GM21447 (cell line): ENCODE results near the gene ASCL5.
"Not testable (repeated sequence)": the region's sequence is repeated elsewhere in the genome, so short reads cannot be mapped to it uniquely, and the experiment has no call there.

Source experiments
- ATAC-seq: cut with Tn5 transposase; IDR thresholded peaks from one replicate; pipeline ENCODE4 v1.9.1; 2021; ENCODE audit not compliant: unreplicated experiment

ASCL5 gene

DNA sequence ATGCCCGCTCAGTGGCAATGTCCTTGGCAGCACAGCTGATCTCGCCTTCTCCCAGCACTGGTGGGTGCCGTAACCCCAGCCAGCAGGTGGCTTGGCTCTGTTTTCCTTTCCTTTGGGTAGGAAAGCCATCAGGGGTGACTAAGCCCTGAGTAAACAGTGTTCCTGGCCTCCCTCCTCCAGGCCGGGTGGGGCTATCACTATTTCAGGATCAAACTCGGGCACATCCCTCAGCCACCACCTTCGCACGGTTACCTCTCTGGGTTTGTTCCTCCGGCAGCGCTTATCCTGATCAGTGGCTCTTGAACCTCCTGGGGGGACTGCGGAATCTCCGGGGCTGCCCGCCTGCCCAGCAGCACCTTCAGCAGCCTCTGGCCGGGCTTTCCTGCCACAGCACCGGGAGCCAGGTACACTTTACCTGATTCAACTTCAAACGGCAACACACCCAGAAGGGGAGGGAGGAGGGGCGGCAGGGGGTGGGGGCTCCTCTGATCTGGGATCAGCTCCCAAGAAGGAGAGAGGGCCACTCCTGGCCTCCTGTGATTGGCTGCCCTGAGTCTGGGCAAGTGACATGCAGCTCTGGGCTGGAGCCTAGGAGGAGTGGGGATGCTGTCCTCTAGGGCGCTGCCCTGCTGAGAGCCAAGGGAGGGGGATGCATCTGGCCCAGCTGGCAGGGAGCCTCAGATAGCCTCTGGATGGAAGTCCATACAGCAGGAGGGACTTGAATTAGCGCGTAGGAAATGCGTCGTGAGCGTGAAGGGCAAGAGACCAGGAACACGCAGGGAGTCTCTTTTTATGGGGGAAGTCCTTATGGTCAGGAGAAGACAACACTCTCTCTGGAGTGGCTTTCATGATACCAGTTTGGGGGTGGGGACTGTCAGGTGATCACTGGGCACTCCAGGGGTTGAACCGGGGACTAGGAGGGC lies at the start of gene ASCL5:
TSS of gene ASCL5 (minus strand) at position 353 of the 923 bp plus-strand sequence. CDS start 11,812 bp downstream, outside the sequence.
- no peak for ATAC-seq

- ATAC-seq, result no peak
Observed at GRCh38 chr1:201175820-201176500, 49.0 kb upstream of the ASCL5 start.

DNA sequence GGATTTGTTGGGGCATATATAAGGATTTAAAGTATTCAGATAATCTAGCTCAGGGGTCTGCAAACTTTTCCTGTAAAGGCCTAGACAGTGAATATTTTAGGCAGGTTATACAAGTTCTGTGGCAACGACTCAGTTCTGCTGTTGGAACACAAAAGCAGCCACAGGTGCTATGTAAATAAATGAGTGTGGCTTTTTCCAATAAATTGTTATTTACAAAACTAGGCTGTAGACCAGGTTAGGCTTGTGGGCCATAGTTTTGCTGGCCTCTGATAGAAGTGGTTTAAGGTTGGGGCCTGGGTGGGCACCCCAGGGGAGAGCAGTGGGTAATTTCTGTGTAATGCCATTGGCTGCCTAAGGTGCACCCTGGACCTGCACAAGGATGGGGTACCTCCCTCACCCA lies 46.8 kb upstream of the ASCL5 start:
- ATAC-seq, result no peak

GRCh38 chr1:201172999-201173610 lies 46.1 kb upstream of the ASCL5 start:
- no peak for ATAC-seq

DNA sequence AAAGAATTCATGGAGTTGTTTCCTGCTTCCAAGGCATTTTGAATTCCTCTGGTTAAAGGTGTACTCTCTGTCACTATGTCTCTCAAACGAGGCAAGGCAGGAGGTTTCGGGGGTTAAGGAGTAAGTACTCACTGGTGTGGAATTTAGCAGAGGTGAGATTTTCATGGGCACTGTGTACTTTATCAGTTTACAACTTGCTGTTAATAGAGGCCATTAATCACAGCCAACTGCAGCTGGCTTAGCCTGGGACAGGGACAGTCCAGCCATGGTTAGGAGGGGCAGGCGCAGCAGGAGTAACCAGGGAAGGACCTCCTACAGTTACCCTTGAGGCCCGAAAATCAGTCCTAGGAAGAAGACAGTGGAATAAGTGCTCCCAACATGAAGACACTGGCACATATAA lies 45.3 kb upstream of the ASCL5 start:
- no peak for ATAC-seq

DNA sequence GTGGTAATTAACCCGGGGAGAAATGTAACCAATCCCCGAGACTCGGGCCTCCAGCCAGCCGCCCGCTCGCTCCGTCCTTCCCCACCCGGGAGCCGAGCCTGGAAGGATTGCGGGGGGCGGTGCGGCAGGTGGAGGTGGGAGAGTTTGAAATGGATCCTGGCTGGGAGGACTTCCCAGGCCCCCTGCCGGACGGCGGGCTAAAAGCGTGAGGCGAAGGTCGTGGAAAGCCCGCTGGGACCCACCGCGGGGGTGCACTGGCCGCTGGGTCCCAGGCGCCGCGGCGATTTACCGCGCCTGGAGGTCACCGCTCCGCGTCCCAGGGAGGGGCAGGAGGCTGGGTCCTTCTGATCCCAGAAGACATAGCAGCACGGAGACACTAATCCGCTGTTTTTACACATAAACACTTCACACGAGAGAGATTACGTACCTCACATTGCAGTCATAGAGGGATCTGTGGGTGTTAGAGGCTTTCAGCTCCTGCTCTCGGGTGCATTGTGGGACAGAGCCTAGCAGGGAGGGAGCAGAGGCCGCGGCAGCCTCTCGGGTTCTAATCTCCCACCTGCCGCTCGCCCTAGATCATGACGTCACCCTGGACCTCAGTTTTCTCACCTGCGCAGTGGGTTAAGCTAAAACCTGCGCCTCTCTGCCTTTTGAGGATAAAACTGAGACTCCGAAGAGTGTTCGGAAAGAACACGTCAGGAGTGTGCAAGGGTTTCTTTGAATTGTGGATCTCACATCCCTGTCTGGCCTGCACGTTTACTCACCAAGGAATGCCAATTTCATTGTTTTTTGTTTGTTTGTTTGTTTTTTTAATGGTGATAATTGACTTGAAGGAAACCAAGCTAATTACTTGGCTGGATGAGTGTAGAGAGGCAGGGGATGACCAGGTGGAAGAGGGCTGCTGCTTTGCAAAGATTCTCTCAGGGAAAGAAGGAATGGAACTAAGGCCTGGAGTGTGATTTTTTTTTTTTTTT lies 44.4 kb upstream of the ASCL5 start:
- peak; percentile 30 for ATAC-seq

- ATAC-seq, result peak; percentile 96
Observed at GRCh38 chr1:201170533-201171062, 43.6 kb upstream of the ASCL5 start.

DNA sequence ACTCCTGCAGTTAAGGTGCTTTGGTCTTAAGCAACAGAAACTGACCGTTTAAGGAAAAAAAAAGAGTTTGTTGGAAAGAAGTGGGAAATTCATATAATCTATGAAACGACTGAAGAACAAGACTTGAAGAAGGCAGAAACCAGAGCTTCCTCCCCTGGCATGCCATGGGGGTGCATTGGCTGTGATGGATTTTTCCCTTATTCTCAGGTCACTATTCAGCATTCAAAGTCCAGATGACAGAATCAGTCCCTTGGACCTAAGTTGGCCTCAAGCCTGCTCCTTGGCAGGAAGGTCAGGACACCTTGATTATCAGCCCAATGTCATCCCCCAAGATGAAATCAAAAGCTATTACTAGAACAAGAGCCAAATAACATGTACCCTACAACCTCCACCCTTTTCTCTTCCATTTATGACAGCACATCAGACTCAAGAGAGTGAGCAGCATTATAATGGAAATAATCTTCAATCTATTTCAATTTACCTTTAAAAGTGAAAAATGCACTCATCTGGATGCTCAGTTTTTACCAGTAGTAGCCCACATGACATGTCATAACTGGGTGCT lies 43.1 kb upstream of the ASCL5 start:
- ATAC-seq, result no peak

GRCh38 chr1:201169203-201169602 lies 42.2 kb upstream of the ASCL5 start:
- ATAC-seq, result no peak

DNA sequence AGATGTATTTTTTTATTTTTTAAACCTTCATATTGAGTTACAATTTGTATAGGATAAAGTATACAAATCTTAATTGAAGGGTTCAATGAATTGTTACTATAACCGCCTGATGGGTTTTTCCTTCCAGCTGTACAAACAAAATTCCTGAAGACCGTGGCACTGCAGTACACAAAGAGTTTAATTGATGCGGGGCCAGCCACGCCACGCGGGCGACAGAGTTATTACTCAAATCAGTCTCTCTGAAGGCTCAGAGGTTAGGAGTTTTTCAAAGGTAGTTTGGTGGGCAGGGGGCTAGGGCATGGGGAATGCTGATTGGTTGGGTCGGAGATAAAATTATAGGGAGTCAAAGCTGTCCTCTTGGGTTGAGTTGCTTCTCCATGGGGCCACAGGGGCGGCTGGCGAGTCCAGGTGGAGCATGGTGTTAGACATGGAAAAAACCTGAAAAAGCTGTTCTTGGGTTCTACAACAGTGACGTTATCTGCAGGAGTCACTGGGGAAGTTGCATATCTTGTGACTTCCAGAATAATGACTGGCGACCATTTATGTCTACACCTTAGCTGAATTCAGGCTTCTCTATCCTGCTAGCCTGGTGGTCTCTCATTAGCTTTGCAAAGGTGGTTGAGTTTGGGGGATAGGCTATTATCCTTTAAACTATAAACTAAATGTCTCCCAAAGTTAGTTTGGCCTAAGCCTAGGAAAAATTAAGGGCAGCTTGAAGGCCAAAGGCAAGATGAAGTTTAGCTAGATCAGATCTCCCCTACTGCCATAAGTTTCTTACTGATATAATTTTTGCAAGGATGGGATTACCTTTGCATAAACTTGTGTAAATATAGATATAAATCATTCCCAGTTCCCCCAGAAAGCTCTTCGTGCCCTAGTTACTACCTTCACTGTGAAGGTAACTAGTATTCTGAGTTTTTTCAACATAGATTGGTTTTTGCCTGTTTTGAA lies 40.3 kb upstream of the ASCL5 start:
- no peak for ATAC-seq

GRCh38 chr1:201164645-201165044 lies 37.7 kb upstream of the ASCL5 start:
- ATAC-seq, result no peak

DNA sequence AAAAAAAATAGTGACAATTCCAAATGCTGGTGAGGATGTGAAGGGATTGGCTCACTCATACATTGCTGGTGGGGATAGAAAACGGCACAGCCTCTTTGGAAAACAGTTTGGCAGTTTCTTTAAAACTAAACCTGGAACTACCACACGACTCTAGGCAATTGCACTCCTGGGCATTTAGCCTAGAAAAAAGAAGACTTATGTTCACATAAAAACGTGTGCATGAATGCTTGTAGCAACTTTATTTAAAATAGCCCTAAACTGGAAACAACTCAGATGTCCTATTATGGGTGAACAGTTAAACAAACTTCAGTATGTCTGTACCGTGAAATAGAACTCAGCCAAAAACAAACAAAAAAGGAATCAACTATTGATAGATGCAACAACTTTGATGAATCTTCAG lies 36.7 kb upstream of the ASCL5 start:
- ATAC-seq, result no peak

DNA sequence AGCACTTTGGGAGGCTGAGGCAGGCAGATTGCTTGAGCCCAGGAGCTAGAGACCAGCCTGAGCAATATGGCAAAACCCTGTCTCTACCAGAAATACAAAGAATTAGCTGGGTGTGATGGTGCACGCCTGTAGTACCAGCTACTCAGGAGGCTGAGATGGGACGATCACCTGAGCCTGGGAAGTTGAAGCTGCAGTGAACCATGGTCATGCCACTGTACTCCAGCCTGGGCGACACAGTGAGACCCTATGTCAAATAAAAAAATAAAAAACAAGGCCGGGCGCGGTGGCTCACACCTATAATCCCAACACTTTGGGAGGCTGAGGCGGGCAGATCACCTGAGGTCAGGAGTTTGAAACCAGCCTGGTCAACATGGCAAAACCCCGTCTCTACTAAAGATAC lies 36.1 kb upstream of the ASCL5 start:
- ATAC-seq, result not testable (repeated sequence)

- no peak for ATAC-seq
Observed at GRCh38 chr1:201157949-201158348, 31.0 kb upstream of the ASCL5 start.

- ATAC-seq, result no peak
Observed at GRCh38 chr1:201156819-201157218, 29.8 kb upstream of the ASCL5 start.

DNA sequence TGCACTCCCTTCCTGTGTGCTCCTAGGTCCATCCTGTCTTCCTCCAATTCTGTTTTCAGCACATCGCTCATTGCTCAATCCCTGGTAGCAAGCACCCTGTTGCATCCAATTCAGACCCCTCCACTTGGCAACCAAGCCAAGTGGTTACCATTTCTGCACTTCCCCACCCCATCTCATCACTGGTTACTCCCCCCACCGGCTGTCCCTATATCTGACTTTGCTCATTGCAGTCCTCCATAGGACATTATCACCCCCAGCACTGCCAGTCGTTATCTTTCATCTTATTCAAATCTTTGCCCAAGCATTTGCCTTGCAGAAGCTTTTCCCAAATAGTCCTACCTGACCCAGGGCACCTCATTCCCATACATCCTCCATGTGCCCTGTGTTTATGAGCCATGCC lies 29.4 kb upstream of the ASCL5 start:
- ATAC-seq, result no peak

DNA sequence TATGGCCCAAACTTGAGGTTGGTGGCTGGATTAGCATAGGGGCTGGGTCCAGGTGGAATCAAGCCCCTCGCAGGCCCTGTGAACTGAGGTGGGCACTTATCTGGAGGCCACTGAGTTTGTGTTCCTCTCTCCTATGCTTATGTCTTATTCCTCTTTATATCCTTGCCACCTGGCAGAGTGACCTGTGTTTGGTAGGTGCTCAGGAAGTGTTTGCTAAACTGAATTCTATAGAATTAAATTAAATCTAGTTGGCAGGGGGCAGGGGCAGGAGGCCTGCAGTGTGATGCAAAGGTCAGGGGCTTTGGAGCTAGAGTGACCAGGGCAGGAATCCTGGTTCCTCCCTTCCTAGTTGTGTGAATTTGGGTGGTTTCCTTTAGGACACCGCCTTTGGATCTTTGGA lies 28.4 kb upstream of the ASCL5 start:
- no peak for ATAC-seq

DNA sequence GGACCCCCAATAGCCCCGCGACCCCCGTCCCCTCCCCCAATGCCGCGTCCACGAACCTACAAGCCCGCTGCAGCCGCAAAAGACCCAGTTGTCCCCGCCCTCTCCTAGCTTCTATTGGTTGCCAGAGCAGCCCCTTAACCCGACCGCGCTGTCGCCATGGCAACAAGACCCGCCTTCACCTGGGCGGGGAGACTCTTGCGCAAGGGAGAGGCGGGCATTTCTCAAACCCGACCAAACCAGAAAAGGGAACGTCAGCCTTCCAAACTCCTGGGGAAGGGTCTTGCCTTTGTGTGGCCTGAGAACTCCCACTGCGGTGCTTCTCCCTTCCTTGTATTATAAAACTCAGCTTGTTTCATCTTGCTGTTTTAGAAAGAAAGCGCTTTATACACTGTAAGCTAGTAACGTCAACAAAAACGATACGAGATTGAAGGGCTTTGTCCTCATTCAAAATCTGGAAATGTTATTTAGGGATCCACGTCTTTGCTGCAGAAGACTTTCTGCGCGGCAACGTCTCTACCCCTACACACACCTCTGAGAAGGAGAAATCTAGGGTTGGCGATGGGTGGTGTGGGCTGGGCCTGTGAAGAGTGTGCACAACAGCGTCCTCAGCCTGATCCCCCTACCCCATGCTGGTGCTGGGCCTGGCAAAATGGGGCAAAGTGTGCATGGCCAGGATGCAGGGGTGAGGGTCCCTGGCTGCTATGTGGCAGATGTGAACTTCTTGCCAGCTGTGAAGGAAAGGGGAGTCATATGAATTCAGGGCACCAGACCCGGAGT lies 27.6 kb upstream of the ASCL5 start, which contains the start of gene TMEM9:
TSS of gene TMEM9 (minus strand) at position 86 of the 777 bp plus-strand sequence. CDS start 551 bp downstream, outside the sequence.
- peak; percentile 99 for ATAC-seq
